NCI-H2196 (cell line): ENCODE measurements around the gene FCER1G.
"Not testable (repeated sequence)": the region's sequence is repeated elsewhere in the genome, so short reads cannot be mapped to it uniquely, and the experiment has no call there.

Experiments used
- DNase-seq: peaks from one replicate; lab custom pipeline; 2025; ENCODE audit not compliant: unreplicated experiment; lab: John Stamatoyannopoulos, UW

FCER1G gene

DNA sequence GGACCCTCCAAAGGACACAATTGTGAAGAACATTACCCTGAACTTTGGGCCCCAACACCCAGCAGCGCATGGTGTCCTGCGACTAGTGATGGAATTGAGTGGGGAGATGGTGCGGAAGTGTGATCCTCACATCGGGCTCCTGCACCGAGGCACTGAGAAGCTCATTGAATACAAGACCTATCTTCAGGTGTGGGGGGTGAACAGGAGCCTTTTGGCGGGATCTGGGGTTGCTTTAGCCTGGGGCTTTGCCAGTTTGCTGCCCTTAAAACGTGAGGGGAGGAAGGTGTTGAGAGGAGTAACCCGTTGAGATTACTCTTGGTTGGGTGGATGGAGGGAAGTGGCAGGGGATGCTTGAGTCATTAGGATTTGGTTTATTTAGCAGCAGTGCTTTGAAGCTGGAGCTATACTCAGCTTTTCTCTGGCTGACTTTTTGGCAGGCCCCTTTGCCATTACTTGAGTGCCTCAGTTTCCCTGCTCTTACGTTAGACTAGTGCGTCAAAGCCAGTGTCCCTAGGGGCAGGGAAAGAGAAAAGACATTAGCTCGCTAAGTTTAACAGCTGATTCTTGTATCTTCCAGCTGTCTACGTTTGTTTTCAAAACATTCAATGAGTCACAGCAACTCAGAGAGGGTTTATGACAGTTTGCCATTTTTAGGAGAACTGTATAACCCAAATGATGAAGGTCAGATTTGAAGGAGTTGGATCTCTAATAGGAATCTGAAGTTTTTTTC is 8.5 kb upstream of the FCER1G start:
- DNase-seq = no peak

- no peak for DNase-seq
Observed at GRCh38 chr1:161207173-161207572, 7.9 kb upstream of the FCER1G start.

DNA sequence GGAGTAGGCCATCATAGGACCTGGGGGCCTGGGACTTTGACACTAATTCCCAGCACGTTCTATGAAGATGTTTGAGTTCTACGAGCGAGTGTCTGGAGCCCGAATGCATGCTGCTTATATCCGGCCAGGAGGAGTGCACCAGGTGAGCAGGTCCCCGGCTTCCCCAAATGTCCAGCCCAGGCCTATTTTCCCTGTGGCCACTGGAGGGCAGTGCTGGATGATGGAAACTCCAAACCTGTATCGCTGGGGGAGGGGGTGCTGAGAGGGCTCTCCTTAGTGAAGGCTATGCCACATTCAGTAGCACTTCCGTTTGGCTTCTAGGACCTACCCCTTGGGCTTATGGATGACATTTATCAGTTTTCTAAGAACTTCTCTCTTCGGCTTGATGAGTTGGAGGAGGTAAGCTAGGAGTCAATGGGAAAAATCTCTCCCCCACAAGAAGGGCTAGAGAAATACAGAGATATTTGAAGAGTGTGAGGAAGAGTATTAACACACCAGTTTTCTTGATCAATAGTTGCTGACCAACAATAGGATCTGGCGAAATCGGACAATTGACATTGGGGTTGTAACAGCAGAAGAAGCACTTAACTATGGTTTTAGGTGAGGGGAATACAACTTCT is 5.2 kb upstream of the FCER1G start:
- DNase-seq = peak; percentile 90

DNA sequence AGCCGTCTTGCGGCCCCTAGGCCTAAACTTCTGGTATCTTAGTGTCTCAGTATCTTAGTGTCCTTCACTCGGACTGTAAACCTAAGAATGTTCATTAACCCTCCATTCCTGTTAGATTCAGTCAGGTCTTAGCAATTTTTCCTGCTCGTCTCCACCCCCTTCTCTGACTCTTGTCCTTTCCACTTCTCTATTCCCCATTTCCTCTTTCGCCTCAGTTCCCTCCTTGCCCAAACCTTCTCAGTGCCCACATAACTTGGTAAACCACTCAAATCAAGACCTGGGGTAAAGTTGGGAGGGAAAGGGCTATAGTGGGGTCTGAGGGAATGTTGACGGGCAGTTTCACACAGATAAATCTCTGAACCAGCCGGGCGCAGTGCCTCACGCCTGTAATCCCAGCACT is 726 bp upstream of the FCER1G start:
- no peak for DNase-seq

GRCh38 chr1:161216945-161217712 is 2.0 kb downstream of the FCER1G start:
- no peak for DNase-seq

GRCh38 chr1:161217831-161218230 is 2.7 kb downstream of the FCER1G start:
- no peak for DNase-seq

- DNase-seq = no peak
Observed at GRCh38 chr1:161218301-161219077, 3.4 kb downstream of the FCER1G start.

DNA sequence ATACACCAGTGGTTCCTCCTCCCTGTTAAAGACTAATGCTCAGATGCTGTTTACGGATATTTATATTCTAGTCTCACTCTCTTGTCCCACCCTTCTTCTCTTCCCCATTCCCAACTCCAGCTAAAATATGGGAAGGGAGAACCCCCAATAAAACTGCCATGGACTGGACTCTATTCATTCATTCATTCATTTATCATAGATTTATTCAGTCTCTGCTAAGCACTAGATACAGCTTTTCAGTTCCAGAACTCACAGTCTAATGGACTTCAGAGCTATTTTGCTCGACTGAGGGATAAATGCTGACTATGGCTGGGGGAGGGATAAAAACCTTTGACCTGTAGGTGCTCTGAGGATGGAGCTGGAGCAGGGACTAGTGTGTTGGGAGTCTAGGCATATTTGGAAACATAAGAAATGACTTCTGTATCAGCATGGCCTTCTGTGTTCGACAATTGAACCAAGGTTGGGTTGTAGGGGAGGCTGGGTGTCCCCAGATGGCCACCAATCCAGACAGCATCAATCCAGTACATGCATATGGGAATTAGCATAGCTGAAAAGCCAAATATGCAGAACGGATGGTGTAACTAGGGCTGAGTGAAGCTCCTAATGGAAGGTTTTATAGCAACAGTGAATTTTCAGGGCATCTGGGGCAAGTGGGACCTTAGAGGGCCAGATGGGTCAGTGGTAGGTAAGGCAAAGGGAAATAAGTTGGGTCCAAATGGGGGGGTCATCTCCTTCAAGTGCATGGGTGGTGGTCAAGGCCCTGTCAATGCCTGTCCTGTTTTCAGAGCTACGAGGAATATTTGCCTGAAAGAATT is 4.2 kb downstream of the FCER1G start:
- DNase-seq = no peak

DNA sequence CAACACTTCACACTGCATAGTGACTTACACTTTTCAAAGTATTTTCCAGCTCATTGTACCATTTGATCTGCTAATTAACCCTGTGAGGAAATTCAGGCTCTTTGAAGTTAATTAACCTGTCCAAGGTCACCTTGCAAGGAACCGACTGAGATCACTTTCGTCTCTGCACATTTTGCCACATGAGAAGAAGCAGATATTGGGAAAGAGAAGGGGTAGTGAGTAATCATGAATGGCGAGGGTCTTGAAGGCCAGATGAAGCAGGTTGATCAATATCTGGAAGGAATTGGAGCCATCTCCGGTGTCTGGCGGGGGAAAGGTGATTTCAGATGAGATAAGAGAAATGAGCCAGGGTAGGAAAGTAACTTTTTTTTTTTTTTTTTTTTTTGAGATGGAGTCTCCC is 4.9 kb downstream of the FCER1G start:
- no peak for DNase-seq

DNA sequence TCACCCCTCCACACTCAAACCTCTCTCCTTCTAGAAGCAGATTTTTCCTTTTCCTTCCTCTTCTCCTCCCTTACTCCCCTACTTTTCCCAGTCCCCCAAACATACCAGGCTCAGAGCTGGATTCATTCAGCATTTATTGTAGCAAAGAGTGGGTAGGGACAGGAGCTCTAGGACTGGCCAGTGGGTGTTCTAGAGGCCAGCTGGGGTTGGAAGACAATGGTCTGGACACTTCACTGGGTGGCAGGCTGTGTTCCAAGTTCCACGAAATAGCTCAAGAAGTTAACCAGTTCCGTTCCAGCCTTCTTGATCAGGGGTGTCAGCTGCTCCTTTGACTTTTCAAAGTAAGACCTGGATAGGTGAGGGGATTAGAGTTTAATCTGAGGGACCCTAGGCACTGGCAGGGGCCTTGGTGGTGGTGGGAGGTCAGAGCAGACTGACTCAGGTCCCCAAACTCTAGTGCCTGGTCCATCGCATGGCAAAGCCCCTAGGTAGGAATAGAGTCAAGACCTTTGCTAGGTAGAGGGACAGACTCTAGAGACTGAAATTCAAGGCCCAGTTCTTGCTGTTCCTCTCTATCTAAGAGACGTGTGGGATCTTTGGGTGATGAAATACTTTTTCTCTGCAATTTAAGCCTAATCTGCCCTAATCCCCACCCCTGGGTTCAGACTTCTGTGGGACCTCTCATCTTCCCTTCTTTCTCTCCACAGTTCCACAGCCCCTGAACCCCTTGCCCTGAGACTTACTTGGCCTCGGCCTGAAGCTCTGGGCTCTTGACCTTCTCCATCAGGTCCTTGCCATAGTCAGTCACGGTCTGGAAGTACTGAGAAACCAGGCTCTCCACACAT is 7.3 kb downstream of the FCER1G start:
- no peak for DNase-seq

- DNase-seq = no peak
Observed at GRCh38 chr1:161223805-161224694, 9.0 kb downstream of the FCER1G start.

DNA sequence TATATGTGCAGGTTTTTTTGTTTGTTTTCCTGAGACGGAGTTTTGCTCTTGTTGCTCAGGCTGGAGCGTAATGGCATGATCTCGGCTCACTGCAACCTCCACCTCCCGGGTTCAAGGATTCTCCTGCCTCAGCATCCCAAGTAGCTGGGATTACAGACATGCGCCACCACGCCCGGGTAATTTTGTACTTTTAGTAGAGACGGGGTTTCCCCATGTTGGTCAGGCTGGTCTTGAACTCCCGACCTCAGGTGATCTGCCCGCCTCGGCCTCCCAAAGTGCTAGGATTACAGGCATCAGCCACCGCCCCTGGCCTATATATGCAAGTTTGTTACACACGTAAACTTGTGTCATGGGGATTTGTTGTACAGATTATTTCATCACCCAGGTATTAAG is 9.6 kb downstream of the FCER1G start:
- DNase-seq = not testable (repeated sequence)

GRCh38 chr1:161225178-161225533 is 10.1 kb downstream of the FCER1G start:
- DNase-seq = no peak

DNA sequence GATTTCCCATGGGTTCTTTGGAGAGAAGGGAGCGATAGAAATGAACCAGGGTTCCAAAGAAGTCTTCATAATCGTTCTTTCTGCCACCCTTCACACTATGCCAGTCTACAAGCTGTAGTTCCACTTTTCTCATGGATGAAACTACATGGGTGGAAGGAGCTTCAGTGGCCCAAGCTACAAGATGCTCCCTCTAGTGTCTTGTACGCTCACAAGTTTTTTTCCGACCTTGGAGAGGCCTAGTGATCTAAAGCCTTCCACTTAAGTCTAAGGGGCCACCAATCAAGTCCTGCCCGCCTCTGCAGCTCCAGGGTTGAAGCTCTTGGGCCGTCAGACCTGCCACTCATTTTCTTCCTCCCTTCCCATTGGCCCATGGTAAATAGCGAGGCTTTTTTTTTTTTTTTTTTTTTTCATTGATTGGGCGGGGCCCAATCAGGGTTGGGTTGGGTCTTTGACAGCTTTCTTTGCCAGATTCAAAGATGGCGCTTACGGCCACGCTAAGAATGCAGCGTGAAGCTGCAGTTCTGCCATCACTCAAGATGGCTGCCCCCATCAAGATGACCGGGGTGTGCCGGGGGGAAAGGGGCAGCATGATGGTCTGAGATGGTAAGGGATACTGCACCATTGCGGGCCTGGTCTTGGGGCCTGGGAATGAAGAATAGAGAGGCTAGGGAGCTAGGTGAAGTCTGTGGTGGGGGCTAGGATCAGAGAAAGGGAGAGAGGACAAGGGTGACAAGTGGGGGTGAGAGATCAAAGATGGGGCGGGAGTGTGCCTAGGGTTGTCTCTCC is 10.6 kb downstream of the FCER1G start, which contains the start of gene TOMM40L:
Gene TOMM40L, plus strand, starts transcription at position 527 of the 786 bp plus-strand sequence. CDS start 430 bp downstream, outside the sequence.
- DNase-seq = peak; percentile 94

DNA sequence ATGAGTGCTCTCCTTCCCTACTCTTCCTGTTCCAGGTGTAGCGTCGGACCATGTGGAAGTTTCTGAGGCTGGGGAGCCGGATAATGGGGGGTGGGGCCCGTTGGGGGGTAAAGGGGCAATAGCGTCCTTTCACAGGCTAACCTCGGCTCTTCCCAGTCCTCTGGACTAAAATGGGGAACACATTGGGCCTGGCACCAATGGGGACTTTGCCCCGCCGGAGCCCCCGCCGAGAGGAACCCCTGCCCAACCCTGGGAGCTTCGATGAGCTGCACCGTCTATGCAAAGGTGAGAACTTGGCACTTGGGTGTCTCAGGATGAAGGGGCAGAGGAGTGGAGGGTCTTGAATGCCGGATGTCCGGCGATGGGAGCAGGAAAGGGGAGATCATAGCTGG is 11.2 kb downstream of the FCER1G start:
- no peak for DNase-seq

DNA sequence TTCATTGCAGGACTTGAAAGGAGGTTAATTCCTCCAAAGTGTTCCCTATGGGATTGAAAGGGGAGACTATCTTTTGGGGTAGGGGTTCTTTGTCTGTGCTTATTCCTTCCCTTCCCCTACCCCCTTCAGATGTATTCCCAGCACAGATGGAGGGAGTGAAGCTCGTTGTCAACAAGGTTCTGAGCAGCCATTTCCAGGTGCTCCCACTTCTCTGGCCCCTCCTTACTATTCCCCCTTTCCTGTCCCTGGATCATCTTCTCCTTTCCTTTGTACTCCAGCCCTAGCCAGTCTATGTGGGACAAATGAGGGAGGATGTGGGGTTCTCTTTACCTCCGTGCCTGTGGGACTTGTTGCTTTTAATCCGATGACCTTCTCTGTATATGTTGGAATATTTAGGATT is 11.7 kb downstream of the FCER1G start:
- DNase-seq = no peak

DNA sequence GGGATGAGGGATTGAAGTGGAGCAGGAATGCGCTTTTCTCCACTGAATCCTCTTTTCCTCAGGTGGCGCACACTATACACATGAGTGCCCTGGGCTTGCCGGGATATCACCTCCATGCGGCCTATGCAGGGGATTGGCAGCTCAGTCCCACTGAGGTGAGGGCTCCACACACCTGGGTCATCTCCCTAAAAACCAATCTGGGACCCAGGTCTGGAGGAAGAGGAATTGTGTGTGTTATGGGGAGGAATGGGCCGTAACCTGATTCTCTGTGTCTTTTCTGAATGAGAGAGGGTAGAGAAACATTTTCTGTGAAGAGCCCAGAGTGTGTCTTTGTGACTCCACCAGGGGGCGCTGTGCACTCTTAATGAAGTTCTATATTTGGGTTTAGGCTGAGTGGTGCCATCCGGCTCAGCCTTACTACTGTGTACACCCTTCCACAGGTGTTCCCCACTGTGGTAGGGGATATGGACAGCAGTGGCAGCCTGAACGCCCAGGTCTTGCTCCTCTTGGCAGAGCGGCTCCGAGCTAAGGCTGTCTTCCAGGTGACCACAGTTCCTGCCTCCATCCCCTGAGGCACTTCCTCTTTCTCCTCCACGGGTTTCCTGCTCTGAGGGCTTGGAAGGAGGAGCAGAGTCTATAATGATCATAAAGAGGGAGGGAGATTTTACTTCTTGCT is 12.2 kb downstream of the FCER1G start:
- DNase-seq = peak; percentile 82
